Central memory CD8-positive, alpha-beta T cell (primary cell): Measurements from ENCODE around the gene MARCOL.
"Not testable (repeated sequence)": the region's sequence is repeated elsewhere in the genome, so short reads cannot be mapped to it uniquely, and the experiment has no call there.

Source experiments
- ATAC-seq: fragments of 150-1000 bp; cut with Tn5 transposase; replicated peaks from 2 replicates; pipeline ENCODE4 v1.10.0; 2022; ENCODE audit warnings: mild to moderate bottlenecking, moderate FRiP score, moderate number of reproducible peaks; ENCODE audit not compliant: poor library complexity, severe bottlenecking; ENCODE audit errors: extremely low read depth
- DNase-seq, 2 donors: peaks; one replicate each; pipeline ENCODE4 v3.0.0; 2021; ENCODE audit warnings: low spot score in 2 of 2
- H3K27ac Mint-ChIP-seq: one replicate; pipeline ENCODE4 v1.8.0; 2022; ENCODE audit warnings: low read depth, mild to moderate bottlenecking, moderate library complexity, mixed read lengths
- H3K27me3 Mint-ChIP-seq: one replicate; pipeline ENCODE4 v1.8.0; 2022; ENCODE audit warnings: mixed read lengths
- H3K36me3 Mint-ChIP-seq: one replicate; pipeline ENCODE4 v1.8.0; 2022; ENCODE audit warnings: mild to moderate bottlenecking, moderate library complexity, mixed read lengths; ENCODE audit not compliant: insufficient read depth
- H3K4me1 Mint-ChIP-seq: one replicate; pipeline ENCODE4 v1.8.0; 2022; ENCODE audit warnings: mixed read lengths
- H3K4me3 Mint-ChIP-seq: one replicate; pipeline ENCODE4 v1.8.0; 2022; ENCODE audit warnings: mild to moderate bottlenecking, moderate library complexity, mixed read lengths
- H3K9me3 Mint-ChIP-seq: one replicate; pipeline ENCODE4 v1.8.0; 2022; ENCODE audit warnings: mixed read lengths

The MARCOL gene

DNA sequence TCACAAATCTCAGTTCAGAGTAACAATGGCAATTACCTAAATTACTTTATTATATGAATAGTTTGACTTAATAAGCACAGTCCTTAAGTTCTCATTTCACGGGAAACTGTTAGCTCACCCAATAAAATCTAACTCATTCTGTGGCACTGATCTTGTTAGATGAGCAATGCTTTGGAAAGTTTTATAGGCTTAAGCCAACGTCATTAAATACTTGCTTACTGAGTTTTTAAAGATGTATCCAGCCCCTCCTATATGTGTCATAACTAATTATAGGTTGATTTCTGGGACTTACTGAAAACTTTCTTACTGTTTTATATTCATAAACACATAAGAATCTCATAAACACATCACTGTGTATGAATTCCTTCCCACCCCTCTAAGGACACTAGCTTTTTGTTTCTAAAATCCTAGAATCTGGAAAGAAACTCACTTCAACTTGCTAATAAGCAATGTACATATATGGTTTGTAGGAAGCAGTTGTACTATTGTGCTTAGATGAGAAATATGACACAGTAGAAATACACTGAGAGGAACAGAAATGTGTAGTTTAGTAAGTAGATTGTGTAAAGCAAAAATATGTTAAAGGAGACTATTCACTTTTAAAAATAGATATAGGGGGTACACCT, 14.1 kb upstream of the MARCOL start:
- Mint-ChIP-seq H3K4me3 (no peak overlapping the region), H3K9me3 (no peaks in the 10 kb centered on the region), H3K4me1 (no peaks in the 10 kb centered on the region)

GRCh38 chr5:148228392-148228984, 9.8 kb upstream of the MARCOL start:
- H3K4me3 Mint-ChIP-seq = no peak overlapping the region
- no peak for DNase-seq
- no peak for ATAC-seq

More for the DNA sequence above, 14.1 kb upstream of the MARCOL start:
- Mint-ChIP-seq H3K27ac (no peak overlapping the region), H3K36me3 (no peaks in the 10 kb centered on the region), H3K27me3 (peaks cover 38% of the 10 kb centered on the region)
- ATAC-seq (no peak), DNase-seq (no peak)

DNA sequence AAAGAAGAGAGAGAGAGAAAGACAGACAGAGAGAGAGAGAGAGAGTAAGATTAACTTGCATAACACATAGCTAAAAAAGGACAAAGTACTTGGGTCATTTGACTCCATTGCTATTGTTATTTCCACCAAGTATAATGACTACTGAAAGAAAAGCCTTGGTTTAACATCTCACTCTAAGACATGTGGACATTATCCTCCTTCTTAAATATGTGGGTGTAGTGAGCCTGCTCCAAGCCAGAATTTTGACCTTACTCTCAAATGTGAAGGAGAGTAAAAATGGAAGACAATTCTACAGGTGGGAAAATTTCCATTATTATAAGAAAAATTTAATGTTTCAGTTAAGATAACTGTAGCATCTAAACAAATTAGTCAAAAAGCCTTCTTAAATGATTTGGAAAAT, 8.5 kb upstream of the MARCOL start:
- no peak overlapping the region for H3K27ac Mint-ChIP-seq
- no peaks in the 10 kb centered on the region for H3K4me1 Mint-ChIP-seq
- H3K4me3 Mint-ChIP-seq = no peak overlapping the region
- no peaks in the 10 kb centered on the region for H3K36me3 Mint-ChIP-seq
- no peaks in the 10 kb centered on the region for H3K9me3 Mint-ChIP-seq
- H3K27me3 Mint-ChIP-seq = peaks cover 22% of the 10 kb centered on the region
- ATAC-seq (no peak), DNase-seq (no peak)

More at GRCh38 chr5:148228392-148228984, 9.8 kb upstream of the MARCOL start:
- Mint-ChIP-seq H3K9me3 (no peaks in the 10 kb centered on the region), H3K36me3 (no peaks in the 10 kb centered on the region), H3K4me1 (no peaks in the 10 kb centered on the region), H3K27ac (no peak overlapping the region), H3K27me3 (peaks cover 24% of the 10 kb centered on the region)

DNA sequence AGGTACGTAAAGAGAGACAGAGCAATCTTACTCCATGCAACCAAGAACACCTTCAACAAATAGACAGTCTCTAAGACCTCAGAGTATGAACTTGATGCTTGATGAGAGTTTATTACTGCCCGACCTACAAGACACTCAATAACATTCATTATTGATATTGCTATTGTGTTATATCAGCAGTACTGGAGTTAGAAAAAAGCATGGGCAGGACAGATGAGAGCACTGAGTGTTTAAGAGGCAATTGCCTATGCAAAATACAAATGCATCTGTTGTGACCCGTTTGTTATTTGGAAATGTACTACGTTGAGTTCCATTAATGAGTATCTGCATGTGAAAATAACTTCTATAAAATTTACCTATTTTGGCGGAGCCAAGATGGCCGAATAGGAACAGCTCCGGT, 8.1 kb upstream of the MARCOL start:
- Mint-ChIP-seq H3K27ac (no peak overlapping the region), H3K9me3 (no peaks in the 10 kb centered on the region), H3K27me3 (peaks cover 18% of the 10 kb centered on the region), H3K4me3 (no peak overlapping the region), H3K36me3 (no peaks in the 10 kb centered on the region), H3K4me1 (no peaks in the 10 kb centered on the region)
- DNase-seq (no peak), ATAC-seq (no peak)

- Mint-ChIP-seq H3K4me1 (no peaks in the 10 kb centered on the region), H3K9me3 (no peaks in the 10 kb centered on the region), H3K27ac (no peak overlapping the region), H3K36me3 (no peaks in the 10 kb centered on the region), H3K27me3 (peaks cover 11% of the 10 kb centered on the region), H3K4me3 (no peak overlapping the region)
- no peak for DNase-seq
- no peak for ATAC-seq
Measured at GRCh38 chr5:148237785-148238417, 424 bp upstream of the MARCOL start.

DNA sequence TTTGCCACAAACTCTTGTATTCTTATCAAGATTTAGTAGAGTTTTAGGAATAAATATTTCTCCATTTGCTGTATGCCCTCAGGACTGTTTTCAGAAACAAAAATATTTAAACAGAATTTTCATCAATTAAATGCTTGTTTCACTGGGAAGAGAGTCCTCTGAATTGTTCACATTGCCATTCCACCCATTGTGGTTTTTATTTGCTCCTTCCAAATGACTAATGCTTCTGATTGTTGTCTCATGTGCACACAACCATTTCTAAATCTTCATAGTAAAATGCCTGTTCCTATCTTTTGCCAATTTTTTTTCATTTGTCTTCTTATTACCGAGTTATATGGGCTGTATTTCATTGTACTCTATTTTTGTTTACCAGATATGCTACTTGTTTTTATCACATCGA, 10.6 kb downstream of the MARCOL start:
- H3K4me3 Mint-ChIP-seq = no peak overlapping the region
- ATAC-seq (no peak), DNase-seq (no peak)
- no peak overlapping the region for H3K27ac Mint-ChIP-seq
- no peaks in the 10 kb centered on the region for H3K9me3 Mint-ChIP-seq
- no peaks in the 10 kb centered on the region for H3K27me3 Mint-ChIP-seq
- H3K4me1 Mint-ChIP-seq = no peaks in the 10 kb centered on the region
- no peaks in the 10 kb centered on the region for H3K36me3 Mint-ChIP-seq

- no peaks in the 10 kb centered on the region for H3K36me3 Mint-ChIP-seq
- ATAC-seq = no peak
- H3K4me1 Mint-ChIP-seq = no peaks in the 10 kb centered on the region
- no peaks in the 10 kb centered on the region for H3K27me3 Mint-ChIP-seq
- no peak overlapping the region for H3K27ac Mint-ChIP-seq
- peaks cover 19% of the 10 kb centered on the region for H3K9me3 Mint-ChIP-seq
- DNase-seq = no peak
- no peak overlapping the region for H3K4me3 Mint-ChIP-seq
Measured at GRCh38 chr5:148255456-148255855, 17.1 kb downstream of the MARCOL start.

GRCh38 chr5:148259288-148259687, 21.0 kb downstream of the MARCOL start:
- peaks cover 3% of the 10 kb centered on the region for H3K36me3 Mint-ChIP-seq
- no peak for DNase-seq
- H3K4me1 Mint-ChIP-seq = no peaks in the 10 kb centered on the region
- H3K9me3 Mint-ChIP-seq = peaks cover 19% of the 10 kb centered on the region
- H3K27me3 Mint-ChIP-seq = no peaks in the 10 kb centered on the region
- no peak overlapping the region for H3K4me3 Mint-ChIP-seq
- ATAC-seq = no peak
- H3K27ac Mint-ChIP-seq = no peak overlapping the region

DNA sequence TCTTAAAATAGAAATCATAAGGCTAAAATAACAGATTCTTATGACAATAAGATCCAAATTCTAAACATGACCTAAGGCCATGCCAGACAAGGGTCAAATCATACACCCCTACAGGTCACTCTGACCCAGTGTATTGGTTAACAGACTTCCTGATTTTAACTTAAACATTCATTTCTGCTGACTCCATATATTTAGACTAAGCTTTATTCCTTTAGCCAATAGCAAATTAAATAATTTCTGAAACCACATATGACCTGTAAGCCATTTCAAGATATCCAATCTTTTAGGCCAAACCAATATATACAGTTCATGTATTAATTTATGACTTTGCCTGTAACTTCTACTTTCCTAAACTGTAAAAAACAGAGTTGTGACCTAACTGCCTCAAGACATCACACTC, 22.9 kb downstream of the MARCOL start:
- H3K4me1 Mint-ChIP-seq = no peaks in the 10 kb centered on the region
- DNase-seq (no peak), ATAC-seq (no peak)
- H3K36me3 Mint-ChIP-seq = peaks cover 3% of the 10 kb centered on the region
- no peak overlapping the region for H3K27ac Mint-ChIP-seq
- H3K4me3 Mint-ChIP-seq = no peak overlapping the region
- H3K27me3 Mint-ChIP-seq = no peaks in the 10 kb centered on the region
- peaks cover 19% of the 10 kb centered on the region for H3K9me3 Mint-ChIP-seq

- Mint-ChIP-seq H3K4me3 (no peak overlapping the region), H3K36me3 (peaks cover under 1% of the 10 kb centered on the region), H3K27me3 (no peaks in the 10 kb centered on the region), H3K9me3 (no peaks in the 10 kb centered on the region), H3K4me1 (no peaks in the 10 kb centered on the region), H3K27ac (no peak overlapping the region)
- DNase-seq = no peak
- no peak for ATAC-seq
Measured at GRCh38 chr5:148267962-148268361, 29.6 kb downstream of the MARCOL start.

- no peaks in the 10 kb centered on the region for H3K4me1 Mint-ChIP-seq
- no peak within 1 kb of the TSS for H3K4me3 Mint-ChIP-seq
- no peaks in the 10 kb centered on the region for H3K36me3 Mint-ChIP-seq
- no peak for DNase-seq
- no peaks in the 10 kb centered on the region for H3K27me3 Mint-ChIP-seq
- no peak for ATAC-seq
- no peak within 1 kb of the TSS for H3K27ac Mint-ChIP-seq
- no peaks in the 10 kb centered on the region for H3K9me3 Mint-ChIP-seq
Measured at GRCh38 chr5:148268566-148268965, 30.2 kb downstream of the MARCOL start, which contains the start of gene SPINK13. TSS of gene SPINK13 (plus strand) at chr5:148268794. CDS start at chr5:148270073, 1,279 bp downstream.

DNA sequence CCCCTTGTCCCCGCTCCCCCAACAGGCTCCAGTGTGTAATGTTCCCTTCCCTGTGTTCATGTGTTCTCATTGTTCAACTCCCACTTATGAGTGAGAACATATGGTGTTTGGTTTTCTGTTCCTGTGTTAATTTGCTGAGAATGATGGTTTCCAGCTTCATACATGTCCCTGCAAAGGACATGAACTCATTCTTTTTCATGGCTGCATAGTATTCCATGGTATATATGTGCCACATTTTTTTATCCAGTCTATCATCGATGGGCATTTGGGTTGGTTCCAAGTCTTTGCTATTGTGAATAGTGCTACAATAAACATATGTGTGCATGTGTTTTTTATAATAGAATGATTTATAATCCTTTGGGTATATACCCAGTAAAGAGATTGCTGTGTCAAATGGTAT, 36.8 kb downstream of the MARCOL start:
- H3K27ac Mint-ChIP-seq, H3K36me3 Mint-ChIP-seq, ATAC-seq, H3K4me1 Mint-ChIP-seq, DNase-seq, H3K4me3 Mint-ChIP-seq: not testable (repeated sequence)
- Mint-ChIP-seq H3K27me3 (peaks cover 19% of the 10 kb centered on the region), H3K9me3 (peaks cover 20% of the 10 kb centered on the region)

- H3K4me1 Mint-ChIP-seq, H3K27ac Mint-ChIP-seq, H3K36me3 Mint-ChIP-seq, ATAC-seq, H3K4me3 Mint-ChIP-seq, DNase-seq: not testable (repeated sequence)
- H3K9me3 Mint-ChIP-seq = peaks cover 21% of the 10 kb centered on the region
- peaks cover 45% of the 10 kb centered on the region for H3K27me3 Mint-ChIP-seq
Measured at GRCh38 chr5:148280893-148281292, 42.6 kb downstream of the MARCOL start.
